SH-SY5Y (cell line): ENCODE data around the gene RTEL1.

Experiments
- GATA2 ChIP-seq: IDR thresholded peaks from 2 replicates; pipeline ENCODE4 v1.6.1; 2011; ENCODE audit warnings: mild to moderate bottlenecking, low read depth, low read length
- GATA3 ChIP-seq: IDR thresholded peaks from 2 replicates; pipeline ENCODE4 v1.6.1; 2011; ENCODE audit warnings: low read depth, mild to moderate bottlenecking, low read length, moderate library complexity

The RTEL1 gene

GRCh38 chr20:63687419-63688178 lies 29.5 kb downstream of the RTEL1 start:
- TF ChIP-seq GATA2 = no peak

- TF ChIP-seq GATA2 (no peak), GATA3 (no peak)
Observed at GRCh38 chr20:63688228-63689045, 30.3 kb downstream of the RTEL1 start.

GRCh38 chr20:63689046-63690002 lies 31.2 kb downstream of the RTEL1 start:
- TF ChIP-seq GATA3 (no peak), GATA2 (no peak)

GRCh38 chr20:63690003-63690897 lies 32.1 kb downstream of the RTEL1 start:
- no peak for TF ChIP-seq GATA3

GRCh38 chr20:63690898-63691710 lies 33.0 kb downstream of the RTEL1 start:
- TF ChIP-seq GATA2 = no peak
- no peak for TF ChIP-seq GATA3

- TF ChIP-seq GATA3 (no peak), GATA2 (no peak)
Observed at GRCh38 chr20:63691711-63692435, 33.8 kb downstream of the RTEL1 start.

- TF ChIP-seq GATA2 (no peak), GATA3 (no peak)
Observed at GRCh38 chr20:63692436-63693082, 34.4 kb downstream of the RTEL1 start.

- TF ChIP-seq GATA3 = no peak
Observed at GRCh38 chr20:63693083-63693732, 35.1 kb downstream of the RTEL1 start.

GRCh38 chr20:63693733-63694583 lies 35.8 kb downstream of the RTEL1 start:
- TF ChIP-seq GATA3 (no peak), GATA2 (no peak)

- TF ChIP-seq GATA3 = no peak
- no peak for TF ChIP-seq GATA2
Observed at GRCh38 chr20:63694584-63695423, 36.7 kb downstream of the RTEL1 start.
